IMR-90 (cell line): ENCODE results near the gene SYNE2. TPM values are rescaled to one million over a fixed set of nuclear protein-coding genes. Genes with fewer than 3 reads are reported as not detected.

Source experiments
- ATAC-seq: fragments of 200-7000 bp; cut with Tn5 transposase; 2 replicates; pipeline ENCODE4 v1.9.1; 2020; ENCODE audit warnings: low read depth, mild to moderate bottlenecking, moderate library complexity
- BruUV-seq: library from RNA; stranded (reverse); fragments of 400-500 nt; replicated peaks from 2 replicates; lab custom pipeline; 2021; lab: Mats Ljungman, UMichigan
- CTCF ChIA-PET: fragments of 300-600 bp; formaldehyde crosslinking; extraction: SDS; loops from one replicate; lab custom pipeline; 2021; ENCODE audit warnings: antibody characterized with exemption; lab: Yijun Ruan, JAX
- POLR2A ChIA-PET: fragments of 300-600 bp; sonication (Branson Sonifier 250); formaldehyde crosslinking; loops from one replicate; lab custom pipeline; 2022; ENCODE audit warnings: antibody characterized with exemption; ENCODE audit not compliant: unreplicated experiment; lab: Charles Lee
- DNase-seq: peaks from one replicate; pipeline ENCODE4 v3.0.0; 2013
- H2AFZ ChIP-seq: replicated peaks from 2 replicates; pipeline ENCODE3; 2013; ENCODE audit warnings: low read length, mild to moderate bottlenecking; ENCODE audit not compliant: poor library complexity
- H2AK5ac ChIP-seq: 2 replicates; pipeline ENCODE4 v1.6.1; 2013; ENCODE audit warnings: low read depth, low read length, inconsistent platforms
- H2AK9ac ChIP-seq: replicated peaks from 2 replicates; pipeline ENCODE3; 2013; ENCODE audit warnings: mild to moderate bottlenecking, low read depth, low read length, moderate library complexity; ENCODE audit not compliant: poor library complexity
- H2BK120ac ChIP-seq: 2 replicates; pipeline ENCODE4 v1.6.1; 2013; ENCODE audit warnings: low read depth, low read length, inconsistent platforms
- H2BK15ac ChIP-seq: 3 replicates; pipeline ENCODE4 v1.6.1; 2013; ENCODE audit warnings: low read depth, low read length, inconsistent platforms
- H2BK20ac ChIP-seq: 2 replicates; pipeline ENCODE4 v1.6.1; 2013; ENCODE audit warnings: low read depth, mild to moderate bottlenecking, inconsistent platforms, low read length, moderate library complexity
- H2BK5ac ChIP-seq: 2 replicates; pipeline ENCODE4 v1.6.1; 2013; ENCODE audit warnings: mild to moderate bottlenecking, low read depth, low read length, inconsistent platforms; ENCODE audit not compliant: poor library complexity, severe bottlenecking
- H3K14ac ChIP-seq: replicated peaks from 2 replicates; pipeline ENCODE4 v1.6.1; 2013; ENCODE audit warnings: low read depth, low read length, inconsistent platforms
- H3K18ac ChIP-seq: 2 replicates; pipeline ENCODE4 v1.6.1; 2013; ENCODE audit warnings: low read depth, low read length, control low read depth
- H3K23ac ChIP-seq: 2 replicates; pipeline ENCODE4 v1.6.1; 2013; ENCODE audit warnings: low read depth, low read length, inconsistent platforms
- H3K27ac ChIP-seq: 2 replicates; pipeline ENCODE4 v1.5.1; 2013; ENCODE audit warnings: mild to moderate bottlenecking, control low read depth, low read length; ENCODE audit not compliant: insufficient read depth
- H3K27me3 ChIP-seq: 2 replicates; pipeline ENCODE4 v1.6.1; 2013; ENCODE audit warnings: low read length; ENCODE audit not compliant: control insufficient read depth, insufficient read depth
- H3K36me3 ChIP-seq: 2 replicates; pipeline ENCODE4 v1.6.1; 2013; ENCODE audit warnings: low read length, mixed read lengths; ENCODE audit not compliant: control insufficient read depth, insufficient read depth
- H3K4ac ChIP-seq: 2 replicates; pipeline ENCODE4 v1.6.1; 2013; ENCODE audit warnings: low read depth, low read length, inconsistent platforms
- H3K4me1 ChIP-seq: 2 replicates; pipeline ENCODE4 v1.6.1; 2013; ENCODE audit warnings: low read length, mixed read lengths; ENCODE audit not compliant: control insufficient read depth, insufficient read depth
- H3K4me2 ChIP-seq: 2 replicates; pipeline ENCODE4 v1.6.1; 2013; ENCODE audit warnings: low read depth, mild to moderate bottlenecking, control low read depth, low read length, moderate library complexity
- H3K4me3 ChIP-seq: 2 replicates; pipeline ENCODE4 v1.5.1; 2013; ENCODE audit warnings: low read depth, mild to moderate bottlenecking, control low read depth, low read length, moderate library complexity; ENCODE audit not compliant: insufficient read depth
- H3K56ac ChIP-seq: 2 replicates; pipeline ENCODE4 v1.6.1; 2013; ENCODE audit warnings: low read length, inconsistent platforms; ENCODE audit not compliant: insufficient read depth; ENCODE audit errors: extremely low read depth
- H3K79me1 ChIP-seq, 2 experiments: 2 replicates each; pipeline ENCODE4 v1.6.1; 2013; ENCODE audit warnings: low read length in 2 of 2, inconsistent platforms in 1 of 2, low read depth in 1 of 2
- H3K9ac ChIP-seq: 2 replicates; pipeline ENCODE4 v1.6.1; 2013; ENCODE audit warnings: low read depth, low read length, control low read depth
- H3K9me1 ChIP-seq: 2 replicates; pipeline ENCODE4 v1.6.1; 2013; ENCODE audit warnings: low read length, inconsistent platforms; ENCODE audit not compliant: insufficient read depth
- H3K9me3 ChIP-seq: 2 replicates; pipeline ENCODE4 v1.6.1; 2013; ENCODE audit warnings: low read length; ENCODE audit not compliant: control insufficient read depth, insufficient read depth
- H4K20me1 ChIP-seq: 2 replicates; pipeline ENCODE4 v1.6.1; 2013; ENCODE audit warnings: low read length, inconsistent platforms; ENCODE audit not compliant: insufficient read depth
- H4K5ac ChIP-seq: 2 replicates; pipeline ENCODE4 v1.6.1; 2013; ENCODE audit warnings: mild to moderate bottlenecking, low read depth, low read length, control low read depth
- H4K8ac ChIP-seq, 2 experiments: 2 replicates each; pipeline ENCODE4 v1.6.1; 2013; ENCODE audit warnings: low read depth in 2 of 2, low read length in 2 of 2, control low read depth in 1 of 2, inconsistent platforms in 1 of 2
- H4K91ac ChIP-seq: 2 replicates; pipeline ENCODE4 v1.6.1; 2013; ENCODE audit warnings: low read depth, low read length, inconsistent platforms; ENCODE audit not compliant: insufficient read depth
- BHLHE40 ChIP-seq: fragments of 150-350 bp; IDR thresholded peaks from 2 replicates; pipeline ENCODE4 v1.6.1; 2016; ENCODE audit warnings: mild to moderate bottlenecking, low read depth, low read length
- CHD1 ChIP-seq: IDR thresholded peaks from 2 replicates; pipeline ENCODE4 v1.6.1; 2012; ENCODE audit warnings: low read depth, low read length, improper control_type of control experiment
- CTCF ChIP-seq: conservative IDR thresholded peaks from 2 replicates; pipeline ENCODE4 v1.5.1; 2012; ENCODE audit warnings: mild to moderate bottlenecking, low read depth, low read length, improper control_type of control experiment
- MAFK ChIP-seq: IDR thresholded peaks from 2 replicates; pipeline ENCODE4 v1.6.1; 2012; ENCODE audit warnings: low read depth, low read length, improper control_type of control experiment
- MAZ ChIP-seq: IDR thresholded peaks from 2 replicates; pipeline ENCODE4 v1.6.1; 2012; ENCODE audit warnings: low read depth, mild to moderate bottlenecking, low read length, improper control_type of control experiment, moderate library complexity, borderline replicate concordance
- RCOR1 ChIP-seq: IDR thresholded peaks from 2 replicates; pipeline ENCODE4 v1.6.1; 2012; ENCODE audit warnings: mild to moderate bottlenecking, low read length, improper control_type of control experiment; ENCODE audit not compliant: insufficient replicate concordance
- WGBS, 2 experiments: methylation state at CpG; one replicate each; pipeline versions ENCODE4 v1.1.5 to v1.1.7; 2013; ENCODE audit warnings: missing lambda C conversion rate in 2 of 2; ENCODE audit not compliant: insufficient read length in 1 of 2; ENCODE audit errors: extremely low coverage in 2 of 2; 5-methylcytosine and 5-hydroxymethylcytosine counted together
- dilution Hi-C: fragments of 300-500 bp; cut with HindIII; formaldehyde crosslinking; loops from one replicate; pipeline ENCODE4 v1.14.3; 2018; ENCODE audit warnings: low sequenced_read_pairs; ENCODE audit not compliant: unreplicated experiment
- in situ Hi-C: fragments of 300-500 bp; cut with MboI; formaldehyde crosslinking; loops from 3 replicates; pipeline ENCODE4 v1.14.3; 2019; ENCODE audit warnings: low sequenced_read_pairs, inconsistent platforms, mixed read lengths
- intact Hi-C: fragments of 100-400 bp; cut with micrococcal nuclease; formaldehyde crosslinking; loops from 2 replicates; pipeline ENCODE4 v1.10.0; 2022
- polyA plus RNA-seq, 3 experiments: library from polyadenylated mRNA; depleted of rRNA; stranded (reverse); fragments of >200 nt; gene quantifications; 2 replicates each; pipeline ENCODE4 v1.2.3, GENCODE V29; 2012; ENCODE audit warnings: low replicate concordance in 1 of 3
- total RNA-seq: library from RNA; depleted of rRNA; stranded (reverse); fragments of >200 nt; gene quantifications from 2 replicates; pipeline ENCODE4 v1.2.3, GENCODE V29; 2012

Gene SYNE2
- total and polyA plus RNA-seq, 2 of the 4 experiments (the other 2 are of a cell fraction) = 5.2 to 28.9 TPM

GRCh38 chr14:64075613-64076005 is 222.8 kb downstream of the SYNE2 start:
- TF ChIP-seq CTCF (no peak), MAFK (no peak), CHD1 (no peak), RCOR1 (no peak), BHLHE40 (no peak), MAZ (no peak)
- dilution Hi-C loops (no loop called here), intact Hi-C loops (no loop called here), in situ Hi-C loops (no loop called here)
- no peak overlapping the region for H2BK15ac ChIP-seq
- H4K8ac ChIP-seq = no peak overlapping the region
- no peak overlapping the region for H2BK120ac ChIP-seq
- no peak overlapping the region for H2AFZ ChIP-seq
- no peak overlapping the region for H2AK9ac ChIP-seq
- no peak overlapping the region for H3K56ac ChIP-seq
- H3K9me1 ChIP-seq = no peaks in the 10 kb centered on the region
- ChIA-PET CTCF (interaction anchor here (0.7 to 1.6 kb wide), 2 partner anchors 12 to 228 kb away, joined by 3 to 4 read pairs; no protein-coding TSS in a partner anchor), POLR2A (no interaction called here)
- no peak overlapping the region for H3K9ac ChIP-seq
- H3K4me3 ChIP-seq = no peak overlapping the region
- no peak overlapping the region for H4K91ac ChIP-seq
- no peak overlapping the region for H3K14ac ChIP-seq
- no peak overlapping the region for H4K5ac ChIP-seq
- H3K23ac ChIP-seq = no peak overlapping the region
- H3K27ac ChIP-seq = no peak overlapping the region
- no peaks in the 10 kb centered on the region for H3K4me1 ChIP-seq
- H3K4me2 ChIP-seq = no peak overlapping the region
- ATAC-seq (no peak), DNase-seq (no peak)
- H3K79me1 ChIP-seq = no peaks in the 10 kb centered on the region
- H2AK5ac ChIP-seq = no peak overlapping the region
- H3K9me3 ChIP-seq = no peaks in the 10 kb centered on the region
- peaks cover 2% of the 10 kb centered on the region; the same call in 1 of the 2 replicates for H4K20me1 ChIP-seq
- no peaks in the 10 kb centered on the region for H3K36me3 ChIP-seq
- H3K18ac ChIP-seq = no peak overlapping the region
- no peak overlapping the region for H2BK20ac ChIP-seq
- no peak overlapping the region for H2BK5ac ChIP-seq
- BruUV-seq = no TSS peak
- no peak overlapping the region for H3K4ac ChIP-seq
- no CpG with 5 or more reads among the region's 1 CpG for WGBS, 2 experiments
- peaks cover 3% of the 10 kb centered on the region; the same call in 1 of the 2 replicates for H3K27me3 ChIP-seq
